Mesothelial cell of epicardium (in vitro differentiated cells): ENCODE results near the gene TMEM179. TPM values are rescaled to one million over a fixed set of nuclear protein-coding genes. Genes with fewer than 3 reads are reported as not detected.

Experiments used
- DNase-seq, 2 experiments: peaks; one replicate each; pipeline ENCODE4 v3.0.0; 2021; ENCODE audit warnings: low spot score in 2 of 2; ENCODE audit not compliant: unreplicated experiment in 2 of 2
- H3K27ac Mint-ChIP-seq: 2 replicates; pipeline ENCODE4 v1.8.0; 2021; ENCODE audit warnings: mixed read lengths
- H3K27me3 Mint-ChIP-seq: 2 replicates; pipeline ENCODE4 v1.8.0; 2021; ENCODE audit warnings: low read depth, mixed read lengths
- H3K36me3 Mint-ChIP-seq: 2 replicates; pipeline ENCODE4 v1.8.0; 2021; ENCODE audit warnings: mixed read lengths
- H3K4me1 Mint-ChIP-seq: 2 replicates; pipeline ENCODE4 v1.8.0; 2021; ENCODE audit warnings: mixed read lengths
- H3K4me3 Mint-ChIP-seq: 2 replicates; pipeline ENCODE4 v1.8.0; 2021; ENCODE audit warnings: mild to moderate bottlenecking, moderate library complexity, mixed read lengths
- H3K9me3 Mint-ChIP-seq: 2 replicates; pipeline ENCODE4 v1.8.0; 2021; ENCODE audit warnings: mixed read lengths
- total RNA-seq: library from RNA; stranded (reverse); gene quantifications from 3 replicates; pipeline ENCODE4 v1.2.1, GENCODE V29; 2021
- TF ChIP-seq, protein P1 (sequence below): fragments of 200-600 bp; sonication (generic); IDR thresholded peaks from one replicate; pipeline ENCODE4 v1.5.0; 2021; ENCODE audit warnings: antibody characterized with exemption; ENCODE audit not compliant: unreplicated experiment

Gene TMEM179
- total RNA-seq, 1 donor from 2014 or later, result 6.0 TPM

DNA sequence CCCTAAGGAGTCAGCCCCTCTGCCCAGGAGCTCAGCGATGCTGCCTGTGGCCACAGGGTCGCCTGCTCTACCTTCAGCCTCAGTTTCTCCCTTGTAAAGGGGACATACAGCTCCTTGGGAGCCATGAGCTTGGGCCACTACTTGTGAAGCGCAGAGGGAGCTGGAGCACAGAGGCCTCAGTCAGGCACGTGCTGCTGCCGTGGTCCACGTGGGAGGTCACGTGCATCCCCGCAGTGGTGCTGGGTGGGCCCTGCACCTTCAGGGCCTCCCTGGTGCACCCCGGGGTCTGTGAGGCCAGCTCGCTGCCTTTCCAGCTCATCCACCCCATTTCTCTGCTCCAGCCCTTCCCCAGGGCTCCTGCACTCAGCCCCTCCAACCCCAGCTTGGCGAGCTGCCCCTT lies 36.0 kb downstream of the TMEM179 start:
- Mint-ChIP-seq H3K36me3 (no peaks in the 10 kb centered on the region), H3K9me3 (no peaks in the 10 kb centered on the region), H3K4me3 (no peak overlapping the region), H3K27me3 (peaks cover 24% of the 10 kb centered on the region), H3K4me1 (peaks cover 53% of the 10 kb centered on the region), H3K27ac (no peak overlapping the region)
- DNase-seq, result no peak
- TF ChIP-seq, protein P1, sequence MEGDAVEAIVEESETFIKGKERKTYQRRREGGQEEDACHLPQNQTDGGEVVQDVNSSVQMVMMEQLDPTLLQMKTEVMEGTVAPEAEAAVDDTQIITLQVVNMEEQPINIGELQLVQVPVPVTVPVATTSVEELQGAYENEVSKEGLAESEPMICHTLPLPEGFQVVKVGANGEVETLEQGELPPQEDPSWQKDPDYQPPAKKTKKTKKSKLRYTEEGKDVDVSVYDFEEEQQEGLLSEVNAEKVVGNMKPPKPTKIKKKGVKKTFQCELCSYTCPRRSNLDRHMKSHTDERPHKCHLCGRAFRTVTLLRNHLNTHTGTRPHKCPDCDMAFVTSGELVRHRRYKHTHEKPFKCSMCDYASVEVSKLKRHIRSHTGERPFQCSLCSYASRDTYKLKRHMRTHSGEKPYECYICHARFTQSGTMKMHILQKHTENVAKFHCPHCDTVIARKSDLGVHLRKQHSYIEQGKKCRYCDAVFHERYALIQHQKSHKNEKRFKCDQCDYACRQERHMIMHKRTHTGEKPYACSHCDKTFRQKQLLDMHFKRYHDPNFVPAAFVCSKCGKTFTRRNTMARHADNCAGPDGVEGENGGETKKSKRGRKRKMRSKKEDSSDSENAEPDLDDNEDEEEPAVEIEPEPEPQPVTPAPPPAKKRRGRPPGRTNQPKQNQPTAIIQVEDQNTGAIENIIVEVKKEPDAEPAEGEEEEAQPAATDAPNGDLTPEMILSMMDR, result no peak

DNA sequence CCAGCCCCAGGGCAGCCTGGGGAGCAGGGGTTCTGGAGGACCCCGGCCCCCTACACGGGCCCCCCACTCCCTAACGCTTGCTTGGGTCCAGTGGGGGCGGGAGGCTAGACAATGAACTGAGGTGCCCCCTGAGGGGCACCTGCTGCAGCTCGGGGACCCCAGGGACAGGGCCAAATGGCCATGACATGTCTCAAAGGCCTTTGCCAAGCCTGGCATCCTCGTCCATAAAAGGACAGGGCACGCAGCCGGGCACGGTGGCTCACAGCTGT lies 36.7 kb downstream of the TMEM179 start:
- peaks cover 54% of the 10 kb centered on the region for H3K4me1 Mint-ChIP-seq
- H3K9me3 Mint-ChIP-seq, result no peaks in the 10 kb centered on the region
- no peak overlapping the region for H3K4me3 Mint-ChIP-seq
- TF ChIP-seq, protein P1, result no peak
- no peak overlapping the region for H3K27ac Mint-ChIP-seq
- no peaks in the 10 kb centered on the region for H3K36me3 Mint-ChIP-seq
- peaks cover 24% of the 10 kb centered on the region for H3K27me3 Mint-ChIP-seq
- no peak for DNase-seq

DNA sequence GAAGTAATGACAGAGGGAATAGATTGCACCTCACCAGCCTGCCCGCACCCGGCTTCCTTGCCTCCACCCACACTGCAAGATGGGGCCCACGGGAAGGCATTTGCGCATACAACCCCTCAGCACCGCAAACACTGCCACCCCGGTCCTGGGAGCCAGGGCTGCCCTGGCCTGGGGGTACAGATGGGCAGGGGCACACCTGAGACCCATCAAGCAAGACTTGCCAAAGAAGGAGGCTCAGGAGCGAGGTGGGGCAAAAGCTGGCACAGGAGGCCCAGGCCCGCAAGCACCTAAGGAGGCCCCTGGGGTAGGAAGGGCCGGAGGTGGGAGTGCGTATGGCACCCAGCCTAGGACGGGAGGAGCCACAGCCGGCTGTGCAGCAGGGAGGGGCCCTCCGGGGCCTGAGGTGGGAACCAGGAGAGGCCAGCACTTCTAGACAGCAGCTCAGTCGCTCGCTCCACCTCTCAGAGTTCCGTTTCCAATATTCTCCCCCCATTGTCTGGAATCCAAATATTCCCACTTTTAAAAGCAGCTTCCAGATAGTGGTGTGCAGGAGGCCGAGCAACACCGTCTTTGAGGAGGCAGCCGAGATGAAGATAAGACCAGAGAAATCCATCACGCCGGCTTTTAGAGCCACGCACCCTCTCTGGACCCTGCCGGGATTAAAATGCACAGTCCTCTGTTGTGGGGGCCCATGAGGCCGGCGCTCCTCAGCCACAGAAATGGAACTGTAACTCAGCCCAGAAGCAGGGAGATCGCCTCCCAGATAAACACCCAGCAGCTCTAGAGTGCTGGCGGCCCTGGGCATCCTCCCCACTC lies 37.2 kb downstream of the TMEM179 start:
- Mint-ChIP-seq H3K36me3 (no peaks in the 10 kb centered on the region), H3K27me3 (peaks cover 24% of the 10 kb centered on the region), H3K4me1 (peaks cover 50% of the 10 kb centered on the region), H3K9me3 (no peaks in the 10 kb centered on the region), H3K27ac (peak overlapping the region; percentile 66), H3K4me3 (no peak overlapping the region)
- no peak for DNase-seq
- TF ChIP-seq, protein P1, result no peak

DNA sequence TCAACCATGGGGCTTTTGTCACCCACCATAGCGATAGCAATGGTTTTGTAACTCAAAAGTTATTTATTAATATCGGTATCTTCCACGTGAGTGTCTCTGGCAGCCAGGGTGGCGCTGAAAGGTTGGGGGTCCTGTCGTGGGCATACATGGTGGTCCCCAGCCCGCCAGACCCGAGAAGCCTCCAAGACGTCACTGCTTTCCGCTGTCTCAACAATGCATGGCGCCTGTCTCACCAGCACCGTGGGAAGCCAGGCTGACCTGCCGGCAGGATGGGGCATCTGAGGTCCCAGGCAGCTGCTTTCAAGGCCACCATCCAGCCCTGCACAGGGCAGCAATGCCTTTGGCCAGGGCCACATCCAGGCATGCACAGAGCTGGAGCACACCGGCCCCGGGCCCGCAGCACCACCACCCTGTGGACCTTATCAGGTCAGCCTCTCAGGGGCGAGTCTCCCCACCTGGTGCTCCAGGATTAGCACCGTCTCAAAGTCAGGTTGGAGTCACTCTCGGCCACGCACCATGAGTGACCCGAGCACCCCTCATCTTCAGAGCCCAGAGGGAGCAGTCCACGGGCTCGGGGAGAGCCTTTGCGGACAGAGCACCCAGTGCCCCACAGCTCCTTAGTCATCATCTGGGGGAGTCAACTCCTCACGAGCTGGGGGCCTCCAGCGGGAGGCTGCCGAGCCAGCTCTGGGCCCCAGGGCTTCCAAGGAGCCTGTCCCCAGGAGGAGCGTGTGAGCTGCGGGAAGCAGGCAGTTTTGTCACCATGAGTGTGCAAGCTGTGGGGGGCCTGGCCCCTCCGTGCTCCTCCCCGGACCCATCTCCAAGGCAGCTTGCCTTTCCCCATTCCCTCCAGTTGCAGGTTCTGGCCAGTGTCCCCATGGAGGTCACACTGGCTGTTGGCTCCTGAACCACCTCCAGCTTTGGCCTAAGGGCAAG lies 39.6 kb downstream of the TMEM179 start:
- Mint-ChIP-seq H3K4me1 (peaks cover 42% of the 10 kb centered on the region), H3K9me3 (no peaks in the 10 kb centered on the region), H3K27ac (no peak overlapping the region), H3K4me3 (no peak overlapping the region), H3K27me3 (peaks cover 37% of the 10 kb centered on the region), H3K36me3 (no peaks in the 10 kb centered on the region)
- no peak for DNase-seq
- TF ChIP-seq, protein P1, result no peak

DNA sequence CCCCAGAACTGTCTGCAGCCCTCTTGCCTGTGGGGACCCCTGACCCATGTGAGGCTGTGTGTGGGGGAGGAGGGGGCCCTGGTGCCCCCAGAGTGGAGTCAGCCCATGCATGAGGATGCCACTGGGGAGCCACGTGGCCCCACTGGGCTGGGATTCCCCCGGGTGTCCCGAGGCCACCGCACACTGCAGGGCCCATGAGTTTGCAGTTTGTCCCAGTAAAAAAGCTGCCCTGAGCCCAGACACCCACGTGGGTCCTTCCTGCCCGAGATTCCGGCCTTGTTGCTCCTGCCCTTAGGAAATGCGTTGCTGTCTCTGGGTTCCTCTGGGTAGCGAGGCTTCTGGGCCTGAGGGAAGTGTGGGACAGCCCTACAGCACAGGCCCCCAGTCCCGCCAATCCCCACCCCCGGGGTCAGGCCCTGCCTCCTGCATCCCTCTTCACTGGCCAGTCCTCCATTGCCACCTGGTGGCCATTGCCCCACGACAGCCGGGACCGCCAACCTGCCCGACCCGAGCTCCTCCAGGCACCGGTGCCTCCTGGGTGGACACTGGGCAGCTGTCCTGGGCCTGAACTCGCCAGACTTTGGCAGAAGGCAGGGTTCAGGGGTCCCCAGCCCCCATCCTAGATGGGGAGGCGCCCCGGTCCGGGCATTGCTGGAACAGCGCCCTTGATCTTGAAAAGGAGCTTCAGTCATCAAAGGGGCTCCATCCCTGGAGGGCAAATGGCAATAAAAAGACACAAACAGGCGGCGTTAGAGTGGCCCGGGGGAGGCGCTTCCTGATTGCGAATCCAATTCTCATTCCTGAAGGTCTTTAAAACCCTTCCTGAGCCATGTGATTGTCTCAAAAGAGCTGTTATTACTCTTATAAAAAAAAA lies 40.6 kb downstream of the TMEM179 start:
- Mint-ChIP-seq H3K4me3 (no peak overlapping the region), H3K27me3 (peaks cover 37% of the 10 kb centered on the region), H3K36me3 (no peaks in the 10 kb centered on the region), H3K27ac (no peak overlapping the region), H3K9me3 (no peaks in the 10 kb centered on the region), H3K4me1 (peaks cover 35% of the 10 kb centered on the region)
- peak; percentile 63 to 82 for DNase-seq
- TF ChIP-seq, protein P1, result peak; percentile 82
